ENCODE results near the gene PCSK5.
A peak's percentile ranks its signal among the peaks of the same experiment; 100 is the strongest.
"Not testable (repeated sequence)": the region's sequence is repeated elsewhere in the genome, so short reads cannot be mapped to it uniquely, and the experiment has no call there.

Gene PCSK5

DNA sequence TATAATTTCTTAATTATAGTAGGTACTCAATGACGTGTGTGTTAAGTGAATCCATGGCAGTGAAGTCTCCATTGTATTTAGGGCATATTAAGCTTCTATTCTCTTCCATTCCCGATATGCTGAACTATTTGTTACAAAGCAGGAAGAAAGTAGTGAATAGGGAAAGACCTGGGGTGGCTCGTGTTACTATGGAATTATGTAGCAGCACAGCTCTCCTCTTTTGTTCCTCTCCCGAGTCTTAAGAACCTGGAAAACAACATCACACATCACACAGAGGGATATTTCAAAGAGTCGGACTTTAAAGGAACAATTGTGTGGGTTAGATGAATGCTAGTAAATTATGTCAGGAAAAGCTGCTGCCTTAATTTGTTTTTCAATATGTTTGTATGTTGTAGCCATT lies 131.8 kb downstream of the PCSK5 start:
- no peak for DNase-seq

- DNase-seq: peak in 1 of 4 experiments; percentile 8
Measured at GRCh38 chr9:76023715-76024195, 133.3 kb downstream of the PCSK5 start.

DNA sequence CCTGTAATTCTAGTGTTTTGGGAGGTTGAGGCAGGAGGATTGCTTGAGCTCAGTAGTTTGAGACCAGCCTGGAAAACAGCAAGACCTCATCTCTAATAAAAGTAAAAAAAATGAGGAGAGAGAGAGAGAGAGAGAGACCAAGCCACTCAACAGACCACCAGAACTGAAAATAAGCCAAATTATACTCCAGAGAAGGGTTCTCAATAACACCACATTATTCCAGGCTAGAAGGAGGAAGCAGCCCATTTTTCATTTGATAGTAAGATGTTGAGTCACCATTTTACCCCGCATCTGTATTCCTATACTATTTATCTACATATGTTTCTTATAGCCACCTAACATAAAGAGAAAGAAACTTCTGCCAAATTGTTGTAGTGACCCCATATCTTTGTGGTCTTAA lies 134.8 kb downstream of the PCSK5 start:
- DNase-seq: no peak

GRCh38 chr9:76026796-76027195 lies 136.3 kb downstream of the PCSK5 start:
- DNase-seq: no peak

GRCh38 chr9:76027416-76027815 lies 136.9 kb downstream of the PCSK5 start:
- DNase-seq: no peak

DNA sequence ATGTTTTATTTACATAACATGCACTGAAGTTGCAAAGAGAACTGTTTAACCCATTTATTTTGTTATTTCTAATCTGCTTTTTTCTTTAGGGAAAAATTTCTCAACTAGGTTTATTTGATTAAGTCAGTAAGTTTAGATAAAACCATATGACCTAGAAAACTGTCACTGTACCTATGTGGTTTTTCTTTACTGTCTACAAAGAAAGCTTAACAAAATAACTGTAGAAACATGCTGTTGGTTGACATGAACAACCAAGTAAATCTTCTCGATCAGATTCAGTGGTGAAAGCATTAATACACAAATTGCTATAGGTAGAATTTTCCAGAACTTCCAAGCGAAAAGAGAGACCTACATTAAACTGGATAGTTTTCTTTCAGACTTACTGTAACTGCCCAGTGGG lies 137.4 kb downstream of the PCSK5 start:
- no peak for DNase-seq

- no peak for DNase-seq
Measured at GRCh38 chr9:76032038-76032796, 141.7 kb downstream of the PCSK5 start.

DNA sequence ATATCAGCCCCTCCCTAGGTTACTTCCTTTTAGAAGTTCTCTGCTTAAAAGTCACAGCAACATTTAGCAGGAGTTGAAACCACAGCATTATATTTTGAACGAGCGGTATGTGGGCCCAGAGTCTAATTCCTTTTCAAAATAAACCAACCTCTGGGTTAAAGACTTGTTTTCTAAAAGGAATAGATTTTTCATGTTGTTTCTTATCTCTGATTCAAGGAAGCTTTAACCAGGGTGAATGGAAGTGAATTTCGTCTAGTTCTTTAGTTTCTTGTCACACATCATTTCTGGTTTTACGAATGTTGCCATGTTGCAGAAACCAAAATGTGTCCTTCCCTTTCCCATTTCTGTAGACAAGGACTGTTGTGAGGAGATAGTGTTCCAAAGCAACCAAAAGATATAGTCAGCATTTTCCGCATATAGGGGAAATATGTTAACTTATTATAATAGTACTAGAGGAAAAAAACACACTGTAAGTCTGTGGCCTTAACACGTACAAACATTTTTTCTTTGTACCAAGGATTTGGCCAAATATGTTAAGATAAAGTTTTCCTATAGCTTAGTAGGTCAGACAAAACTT lies 142.4 kb downstream of the PCSK5 start:
- no peak for DNase-seq

GRCh38 chr9:76034049-76034448 lies 143.6 kb downstream of the PCSK5 start:
- DNase-seq: no peak

GRCh38 chr9:76036762-76037161 lies 146.3 kb downstream of the PCSK5 start:
- DNase-seq: no peak

DNA sequence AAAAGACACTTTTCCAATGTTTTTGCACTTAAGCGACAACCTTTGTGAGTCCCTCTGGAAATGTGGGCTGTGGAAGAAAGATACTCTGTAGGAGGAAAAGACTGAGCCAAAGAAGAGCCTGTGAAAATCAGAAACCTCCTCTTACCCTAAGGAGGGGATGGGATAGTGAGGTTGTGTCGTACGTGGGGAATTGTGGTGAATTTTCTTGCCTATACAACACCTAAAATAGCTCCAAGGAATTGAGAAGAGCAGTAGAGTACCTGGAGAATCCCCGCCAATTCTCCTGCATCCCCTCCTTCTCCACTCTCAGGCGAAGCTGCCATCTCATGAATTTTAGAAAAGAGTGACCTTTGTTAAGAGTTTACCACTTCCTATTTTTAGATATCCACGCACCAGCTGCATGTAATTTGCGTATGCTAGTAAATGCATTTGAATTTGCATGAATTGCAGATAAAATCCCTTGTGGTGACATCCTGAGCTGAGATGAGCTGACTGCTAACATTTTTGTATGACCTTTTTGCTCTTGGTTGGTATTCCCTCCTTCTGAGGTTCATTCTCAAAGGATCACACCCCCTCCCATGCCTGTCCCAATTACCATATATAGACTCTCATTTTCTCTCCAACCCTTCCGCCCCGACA lies 147.2 kb downstream of the PCSK5 start:
- no peak for DNase-seq

GRCh38 chr9:76038431-76038830 lies 148.0 kb downstream of the PCSK5 start:
- no peak for DNase-seq

- no peak for DNase-seq
Measured at GRCh38 chr9:76044266-76044819, 153.9 kb downstream of the PCSK5 start.

- DNase-seq: no peak
Measured at GRCh38 chr9:76045221-76045620, 154.7 kb downstream of the PCSK5 start.

- DNase-seq: no peak
Measured at GRCh38 chr9:76049341-76049740, 158.9 kb downstream of the PCSK5 start.

DNA sequence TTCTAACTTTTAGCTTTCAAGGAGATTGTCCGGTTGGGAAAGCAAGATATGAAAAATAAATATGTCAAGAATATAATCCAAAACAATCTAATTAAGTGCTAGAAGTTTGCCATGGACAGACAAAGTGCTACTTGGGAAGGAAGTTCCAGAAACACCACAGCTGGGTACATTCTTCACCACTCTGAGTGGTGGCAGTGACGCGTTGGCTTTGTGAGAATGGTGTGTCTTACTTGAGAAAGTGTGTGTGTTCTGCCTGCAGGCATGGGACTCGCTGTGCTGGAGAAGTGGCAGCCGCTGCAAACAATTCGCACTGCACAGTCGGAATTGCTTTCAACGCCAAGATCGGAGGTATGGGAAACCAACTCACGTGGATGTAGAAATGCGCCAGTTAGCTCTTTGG lies 177.2 kb downstream of the PCSK5 start:
- no peak for DNase-seq

DNA sequence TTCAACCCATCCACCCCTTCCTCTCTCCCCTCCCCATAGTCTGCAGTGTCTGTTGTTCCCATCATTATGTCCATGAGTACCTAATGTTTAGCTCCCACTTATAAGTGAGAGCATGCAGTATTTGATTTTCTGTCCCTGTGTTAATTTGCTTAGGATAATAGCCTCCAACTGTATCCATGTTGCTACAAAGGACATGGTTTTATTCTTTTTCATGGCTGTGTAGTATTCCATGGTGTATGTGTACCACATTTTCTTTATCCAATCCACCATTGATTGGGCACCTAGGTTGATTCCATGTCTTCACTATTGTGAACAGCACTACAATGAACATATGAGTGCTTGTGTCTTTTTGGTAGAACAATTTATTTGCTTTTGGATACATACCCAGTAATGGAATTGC lies 187.1 kb downstream of the PCSK5 start:
- DNase-seq: no peak

- DNase-seq: not testable (repeated sequence)
Measured at GRCh38 chr9:76081281-76081680, 190.8 kb downstream of the PCSK5 start.

DNA sequence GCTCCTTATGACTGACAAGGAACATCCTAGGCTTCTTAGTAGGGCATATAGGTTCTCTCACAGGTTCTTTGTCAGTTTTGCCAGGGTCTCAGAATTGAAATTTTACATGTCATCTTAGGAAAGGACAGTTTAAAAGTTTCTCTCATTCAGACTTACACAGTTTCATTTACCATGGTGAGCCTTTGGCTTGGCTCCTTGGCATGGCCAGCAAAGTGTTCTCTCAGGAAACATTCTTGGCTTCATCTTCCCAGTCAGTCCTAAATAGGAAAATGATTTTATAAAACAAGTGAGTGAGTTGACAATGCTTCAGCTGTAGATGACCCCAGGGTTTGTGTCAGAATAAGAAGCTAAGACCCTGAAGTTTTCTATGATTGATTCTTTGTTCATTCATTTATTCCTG lies 191.6 kb downstream of the PCSK5 start:
- no peak for DNase-seq

GRCh38 chr9:76085596-76085995 lies 195.1 kb downstream of the PCSK5 start:
- DNase-seq: no peak

DNA sequence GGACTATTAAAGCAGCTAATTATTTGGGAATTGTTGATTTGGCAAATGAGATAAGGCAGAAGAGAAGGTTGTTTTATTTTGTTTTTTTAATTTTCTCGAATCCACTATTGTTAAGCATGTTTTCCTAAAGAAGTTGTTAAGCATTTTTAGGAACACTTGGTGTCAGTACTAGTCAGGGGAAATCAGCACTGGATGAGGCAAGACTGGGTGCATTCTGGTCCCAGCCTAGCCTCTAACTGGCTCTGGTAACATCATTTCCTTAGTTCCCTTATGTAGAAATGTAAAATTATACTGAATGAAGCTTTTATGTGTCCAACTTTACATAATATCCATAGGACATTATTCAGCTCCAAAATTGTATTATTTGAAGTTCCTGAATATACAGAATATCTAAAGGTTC lies 196.1 kb downstream of the PCSK5 start:
- DNase-seq: no peak

GRCh38 chr9:76087976-76088375 lies 197.5 kb downstream of the PCSK5 start:
- DNase-seq: no peak

- DNase-seq: no peak
Measured at GRCh38 chr9:76090330-76090729, 199.9 kb downstream of the PCSK5 start.

GRCh38 chr9:76090909-76091308 lies 200.4 kb downstream of the PCSK5 start:
- no peak for DNase-seq

Data from activated CD4-positive, CD25-positive, alpha-beta regulatory T cell (primary cell).